ENCODE measurements around the gene DNAJB1. TPM values are rescaled to one million over a fixed set of nuclear protein-coding genes. Genes with fewer than 3 reads are reported as not detected.

Gene DNAJB1
- total and polyA plus RNA-seq, 2 of the 13 experiments (the other 11 are each of a cell fraction or from before 2014, with no cell fraction given): 87.5 to 97.3 TPM

- TF ChIP-seq E2F5 (CRISPR knock-in tag; conservative IDR thresholded peaks at IDR 0.05): no peak
- no peak for TF ChIP-seq SOX6 (IDR thresholded peaks at IDR 0.05)
- peak; percentile 46; the same call in 1 of the 2 replicates for TF ChIP-seq SOX6 (CRISPR knock-in tag; IDR thresholded peaks at IDR 0.05)
- peak; percentile 45; the same call in 1 of the 2 replicates for TF ChIP-seq TSC22D2 (CRISPR knock-in tag; IDR thresholded peaks at IDR 0.05; ENCODE audit: borderline replicate concordance)
- TF ChIP-seq CENPT (CRISPR knock-in tag; IDR thresholded peaks at IDR 0.05; ENCODE audit: low read depth): no peak
- no peak for TF ChIP-seq ZBTB21 (CRISPR knock-in tag; IDR thresholded peaks at IDR 0.05)
- peak; percentile 42; the same call in 1 of the 2 replicates for TF ChIP-seq ARNT2 (CRISPR knock-in tag; IDR thresholded peaks at IDR 0.05; ENCODE audit: low read depth)
- TF ChIP-seq ARID5B (CRISPR knock-in tag; IDR thresholded peaks at IDR 0.05): no peak
- peak; percentile 22; the same call in 1 of the 2 replicates for TF ChIP-seq MAFF (IDR thresholded peaks at IDR 0.05; ENCODE audit: low read depth, low read length)
- TF ChIP-seq MTA1 (CRISPR knock-in tag; IDR thresholded peaks at IDR 0.05; ENCODE audit: borderline replicate concordance): no peak
- TF ChIP-seq CREM (IDR thresholded peaks at IDR 0.05): 0 out of 2 replicates have a peak, but pooled peaks have one; percentile 19
- no peak for TF ChIP-seq CREM (CRISPR knock-in tag; IDR thresholded peaks at IDR 0.05)
- TF ChIP-seq MXI1 (IDR thresholded peaks at IDR 0.05; ENCODE audit: borderline replicate concordance, low read depth, low read length): peak; percentile 78; the same call in 1 of the 3 replicates
- TF ChIP-seq CCDC6 (CRISPR knock-in tag; IDR thresholded peaks at IDR 0.05): peak; percentile 70; the same call in 1 of the 2 replicates
- peak in 1 of 2 experiments; percentile 49; a peak in 3 of 4 replicates for TF ChIP-seq HMGXB4 (CRISPR knock-in tag; IDR thresholded peaks at IDR 0.05; ENCODE audit: borderline replicate concordance in 1 of 2, low read depth in 1 of 2)
- TF ChIP-seq TCF7 (IDR thresholded peaks at IDR 0.05; ENCODE audit: low read depth): no peak
- peak; percentile 55; the same call in 1 of the 2 replicates for TF ChIP-seq CEBPB (IDR thresholded peaks at IDR 0.05; ENCODE audit: borderline replicate concordance, low read depth, low read length)
- no peak for TF ChIP-seq CENPX (CRISPR knock-in tag; IDR thresholded peaks at IDR 0.05)
- TF ChIP-seq SRF (IDR thresholded peaks at IDR 0.05; ENCODE audit: low read depth, low read length): no peak
- peak; percentile 44 for TF ChIP-seq SRSF1 (optimal IDR thresholded peaks at IDR 0.05; ENCODE audit: low read depth, low read length)
- no peak for TF ChIP-seq ZNF44 (CRISPR knock-in tag; IDR thresholded peaks at IDR 0.05)
- no peak for TF ChIP-seq PTBP1 (IDR thresholded peaks at IDR 0.05; ENCODE audit: low read depth, low read length, poor library complexity, severe bottlenecking)
Observed at GRCh38 chr19:14529254-14530004, 11.2 kb upstream of the DNAJB1 start, which contains the start of gene TECR (continued).
